SW480 (cell line): ENCODE results near the gene KCNH1.
A peak's percentile ranks its signal among the peaks of the same experiment; 100 is the strongest.

Experiments
- DNase-seq: peaks from one replicate; pipeline ENCODE4 v3.0.0-alpha.2; 2016; ENCODE audit warnings: low spot score

KCNH1 gene, protein sequence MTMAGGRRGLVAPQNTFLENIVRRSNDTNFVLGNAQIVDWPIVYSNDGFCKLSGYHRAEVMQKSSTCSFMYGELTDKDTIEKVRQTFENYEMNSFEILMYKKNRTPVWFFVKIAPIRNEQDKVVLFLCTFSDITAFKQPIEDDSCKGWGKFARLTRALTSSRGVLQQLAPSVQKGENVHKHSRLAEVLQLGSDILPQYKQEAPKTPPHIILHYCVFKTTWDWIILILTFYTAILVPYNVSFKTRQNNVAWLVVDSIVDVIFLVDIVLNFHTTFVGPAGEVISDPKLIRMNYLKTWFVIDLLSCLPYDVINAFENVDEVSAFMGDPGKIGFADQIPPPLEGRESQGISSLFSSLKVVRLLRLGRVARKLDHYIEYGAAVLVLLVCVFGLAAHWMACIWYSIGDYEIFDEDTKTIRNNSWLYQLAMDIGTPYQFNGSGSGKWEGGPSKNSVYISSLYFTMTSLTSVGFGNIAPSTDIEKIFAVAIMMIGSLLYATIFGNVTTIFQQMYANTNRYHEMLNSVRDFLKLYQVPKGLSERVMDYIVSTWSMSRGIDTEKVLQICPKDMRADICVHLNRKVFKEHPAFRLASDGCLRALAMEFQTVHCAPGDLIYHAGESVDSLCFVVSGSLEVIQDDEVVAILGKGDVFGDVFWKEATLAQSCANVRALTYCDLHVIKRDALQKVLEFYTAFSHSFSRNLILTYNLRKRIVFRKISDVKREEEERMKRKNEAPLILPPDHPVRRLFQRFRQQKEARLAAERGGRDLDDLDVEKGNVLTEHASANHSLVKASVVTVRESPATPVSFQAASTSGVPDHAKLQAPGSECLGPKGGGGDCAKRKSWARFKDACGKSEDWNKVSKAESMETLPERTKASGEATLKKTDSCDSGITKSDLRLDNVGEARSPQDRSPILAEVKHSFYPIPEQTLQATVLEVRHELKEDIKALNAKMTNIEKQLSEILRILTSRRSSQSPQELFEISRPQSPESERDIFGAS

DNA sequence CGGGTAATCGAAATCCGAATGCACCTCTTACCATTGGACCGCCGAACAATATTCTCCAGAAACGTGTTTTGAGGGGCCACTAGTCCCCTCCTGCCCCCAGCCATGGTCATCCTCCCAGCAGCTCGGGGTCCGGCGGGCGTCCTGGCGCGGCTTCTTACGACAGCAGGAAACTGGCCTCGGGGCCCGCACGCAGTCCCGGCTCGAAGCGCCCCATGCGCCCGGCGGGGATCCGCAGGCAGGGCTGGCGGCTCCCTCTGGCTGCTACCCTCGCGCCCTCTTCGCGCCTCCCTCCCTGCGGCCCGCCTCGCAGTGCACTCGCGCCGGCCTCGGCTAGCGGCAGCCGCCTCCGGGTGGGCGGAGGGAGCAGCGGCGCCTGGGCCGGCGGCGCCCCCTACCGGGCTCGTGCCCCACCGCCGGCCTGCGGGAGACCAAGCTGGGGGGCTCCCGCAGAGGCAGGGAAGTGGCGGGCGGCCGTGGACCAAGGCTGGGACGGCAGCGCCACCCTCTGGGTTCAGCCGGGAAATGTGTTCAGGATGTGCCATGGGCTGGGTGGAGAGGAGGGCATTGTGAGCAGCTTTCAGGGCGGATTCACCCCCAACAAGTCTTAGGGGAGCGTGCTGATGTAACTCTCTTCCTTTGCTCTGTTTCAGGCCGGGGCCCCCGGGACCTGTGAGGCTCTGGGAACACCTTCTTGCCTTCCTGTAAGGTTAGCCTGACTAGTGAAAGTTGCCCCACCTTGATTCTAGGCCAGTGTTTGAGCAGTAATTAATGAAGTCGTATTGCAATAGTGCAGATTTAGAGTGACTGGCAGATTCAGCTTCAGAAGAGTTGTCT, at the start of gene KCNH1:
KCNH1 (minus strand) TSS at position 313 of the 834 bp plus-strand sequence; CDS start at position 110, 203 bp downstream.
- peak; percentile 55 for DNase-seq

GRCh38 chr1:211182746-211183145, 48.8 kb upstream of the KCNH1 start:
- no peak for DNase-seq

GRCh38 chr1:211174375-211174774, 40.4 kb upstream of the KCNH1 start:
- DNase-seq = peak; percentile 19

- no peak for DNase-seq
Observed at GRCh38 chr1:211172657-211173056, 38.7 kb upstream of the KCNH1 start.

DNA sequence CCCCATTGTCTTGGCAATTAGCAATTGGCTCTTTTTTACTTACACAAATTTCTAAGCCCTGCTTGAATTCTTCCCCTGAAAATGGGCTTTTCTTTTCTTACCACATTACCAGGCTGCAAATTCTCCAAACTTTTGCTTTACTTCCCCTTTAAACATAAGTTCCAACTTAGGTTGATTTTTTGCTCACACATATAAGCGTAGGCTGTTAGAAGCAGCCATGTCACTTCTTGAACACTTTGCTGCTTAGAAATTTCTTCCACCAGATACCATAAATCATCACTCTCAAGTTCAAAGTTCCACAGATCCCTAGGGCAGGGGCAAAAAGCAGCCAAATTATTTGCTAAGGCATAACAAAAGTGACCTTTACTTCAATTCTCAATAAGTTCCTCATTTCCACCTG, 35.4 kb upstream of the KCNH1 start:
- no peak for DNase-seq

DNA sequence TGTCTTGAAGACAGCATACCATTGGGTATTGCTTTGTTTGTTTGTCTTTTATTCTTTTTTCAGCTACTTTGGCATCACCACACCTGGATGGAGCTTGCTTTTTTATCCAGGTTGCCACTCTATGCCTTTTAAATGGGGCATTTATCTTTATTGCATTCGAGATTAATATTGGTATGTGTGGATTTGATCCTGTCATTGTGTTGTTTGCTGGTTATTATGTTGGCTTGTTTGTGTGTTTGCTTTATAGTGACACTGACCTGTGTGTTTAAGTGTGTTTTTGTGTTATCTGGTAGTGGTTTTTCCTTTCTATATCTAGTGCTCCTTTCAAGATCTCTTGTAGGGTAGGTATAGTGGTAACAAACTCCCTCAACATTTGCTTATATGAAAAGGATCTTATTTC, 24.9 kb upstream of the KCNH1 start:
- no peak for DNase-seq

DNA sequence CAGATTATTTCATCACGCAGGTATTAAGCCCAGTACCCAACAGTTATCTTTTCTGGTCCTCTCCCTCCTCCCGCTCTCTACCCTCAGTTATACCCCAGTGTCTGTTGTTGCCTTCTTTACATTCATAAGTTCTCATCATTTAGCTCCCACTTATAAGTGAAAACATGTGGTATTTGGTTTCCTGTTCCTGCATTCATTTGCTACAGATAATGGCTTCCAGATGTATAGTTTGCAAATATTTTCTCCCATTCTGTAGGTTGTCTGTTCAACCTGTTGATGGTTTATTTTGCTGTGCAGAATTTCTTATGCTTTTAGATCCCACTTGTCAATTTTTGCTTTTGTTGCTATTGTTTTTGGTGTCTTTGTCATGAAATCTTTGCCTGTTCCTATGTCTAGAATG, 21.1 kb upstream of the KCNH1 start:
- no peak for DNase-seq

GRCh38 chr1:211153932-211154331, 20.0 kb upstream of the KCNH1 start:
- no peak for DNase-seq

- DNase-seq = no peak
Observed at GRCh38 chr1:211148366-211148765, 14.4 kb upstream of the KCNH1 start.

- no peak for DNase-seq
Observed at GRCh38 chr1:211145944-211146343, 12.0 kb upstream of the KCNH1 start.

- DNase-seq = peak; percentile 70
Observed at GRCh38 chr1:211135342-211135950, 1.5 kb upstream of the KCNH1 start.

DNA sequence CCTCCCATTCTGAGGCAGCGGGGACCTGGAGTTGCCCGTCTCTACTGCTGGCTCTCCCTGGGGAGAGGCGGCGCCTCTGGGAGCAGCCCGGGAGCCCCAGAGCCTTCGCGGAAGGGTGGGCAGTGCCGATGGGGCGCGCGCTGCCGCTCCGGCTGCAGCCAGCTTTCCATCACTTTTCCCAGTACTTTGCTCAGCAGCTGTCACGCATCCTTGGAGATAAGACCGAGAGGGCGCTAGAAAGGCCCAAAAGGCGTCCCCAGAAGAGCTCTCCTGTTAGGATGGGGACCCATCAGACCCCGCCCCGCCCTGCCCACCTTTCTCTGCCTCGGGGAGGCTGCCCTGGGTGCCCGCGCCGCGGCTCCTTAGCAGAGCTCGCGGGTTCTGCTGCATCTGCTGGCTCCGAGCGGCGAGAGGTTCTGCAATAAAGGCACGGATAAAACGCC, 534 bp downstream of the KCNH1 start:
- DNase-seq = no peak

DNA sequence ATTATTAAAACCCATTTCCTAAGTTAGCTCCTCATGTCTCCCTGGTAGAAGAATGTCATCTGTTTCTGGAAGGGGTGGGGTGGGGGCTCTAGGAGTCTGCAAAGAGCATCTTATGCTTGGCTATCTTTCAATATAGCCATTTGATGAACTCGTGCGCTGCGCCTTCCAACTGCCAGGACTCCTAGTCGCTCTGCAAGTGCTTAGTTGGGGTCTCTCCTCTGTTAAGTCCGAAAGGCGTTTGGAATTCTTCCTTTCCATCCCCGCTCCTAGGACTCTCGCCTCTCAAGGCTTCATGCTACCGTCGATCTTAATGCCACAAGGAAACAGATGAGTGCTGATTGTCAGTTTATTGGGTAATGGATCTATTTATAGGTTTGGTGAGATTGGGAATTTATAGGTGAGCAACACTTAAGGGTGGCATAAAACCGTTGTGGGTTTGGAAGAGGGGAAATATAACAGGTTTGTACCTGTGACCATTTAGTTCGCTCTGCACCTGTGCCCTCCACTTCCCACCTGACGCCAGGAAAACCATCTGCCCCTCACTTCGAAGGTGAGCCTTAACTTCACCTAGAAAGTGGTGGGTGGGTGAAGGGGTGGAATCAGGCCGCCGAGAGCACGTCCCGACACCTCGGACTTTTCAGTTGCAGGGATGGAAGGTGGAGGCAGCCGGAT, 1.1 kb downstream of the KCNH1 start:
- no peak for DNase-seq

DNA sequence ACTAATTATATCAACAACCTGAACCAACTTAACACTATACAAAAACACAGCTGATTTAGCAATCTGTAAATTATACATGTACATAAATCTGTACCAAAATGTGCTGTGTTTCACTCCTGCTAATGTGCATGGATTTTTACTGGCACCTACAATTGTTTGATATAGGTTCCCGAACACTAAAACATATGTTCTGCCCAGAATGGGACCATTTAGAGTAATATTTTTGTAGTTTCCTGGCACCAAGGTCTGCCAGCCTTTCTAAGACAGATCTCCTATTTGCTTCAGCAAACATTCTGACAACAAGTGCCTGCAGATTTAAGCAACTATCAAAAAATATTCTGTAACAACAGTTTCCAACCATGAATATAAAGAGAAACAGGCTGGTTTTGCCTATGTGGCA, 4.2 kb downstream of the KCNH1 start:
- no peak for DNase-seq

- no peak for DNase-seq
Observed at GRCh38 chr1:211127166-211127565, 6.8 kb downstream of the KCNH1 start.

GRCh38 chr1:211126622-211127021, 7.3 kb downstream of the KCNH1 start:
- no peak for DNase-seq

GRCh38 chr1:211118407-211119102, 15.4 kb downstream of the KCNH1 start:
- no peak for DNase-seq

DNA sequence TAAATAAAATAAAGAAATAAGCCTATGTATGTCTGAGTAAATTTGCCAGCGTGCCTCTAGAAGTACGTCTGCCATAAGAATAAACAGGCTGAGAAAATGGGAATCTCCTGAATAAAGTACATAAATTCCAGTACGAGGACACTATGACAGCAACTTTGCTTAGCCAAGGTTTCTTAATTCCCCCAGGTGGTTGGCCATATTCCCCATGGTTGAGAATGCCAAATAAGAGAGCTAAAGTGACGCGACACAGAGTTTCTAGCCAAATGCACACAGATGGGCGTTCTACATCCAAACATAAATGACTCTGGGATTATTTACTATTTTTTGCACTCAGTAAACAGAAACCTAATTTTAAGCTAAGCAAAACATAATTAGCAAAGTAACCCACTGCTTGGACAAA, 19.5 kb downstream of the KCNH1 start:
- no peak for DNase-seq

- DNase-seq = no peak
Observed at GRCh38 chr1:211113566-211113965, 20.4 kb downstream of the KCNH1 start.

DNA sequence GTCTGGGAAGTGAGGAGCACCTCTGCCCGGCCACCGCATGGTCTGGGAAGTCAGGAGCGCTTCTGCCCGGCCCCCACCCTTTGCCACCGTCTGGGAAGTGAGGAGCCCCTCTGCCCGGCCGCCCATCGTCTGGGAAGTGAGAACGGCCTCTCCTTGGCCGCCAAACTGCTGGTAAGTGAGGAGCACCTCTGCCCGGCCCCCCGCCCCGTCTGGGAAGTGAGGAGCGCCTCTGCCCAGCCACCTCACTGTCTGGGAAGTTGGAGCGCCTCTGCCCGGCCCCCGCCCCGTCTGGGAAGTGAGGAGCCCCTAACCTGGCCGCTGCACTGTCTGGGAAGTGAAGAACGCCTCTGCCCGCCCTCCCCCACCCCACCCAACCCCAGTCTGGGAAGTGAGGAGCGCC, 22.6 kb downstream of the KCNH1 start:
- no peak for DNase-seq
